Mesenteric fat pad (tissue), 1 donor: Measurements from ENCODE around the gene SIX1. TPM values are rescaled to one million over a fixed set of nuclear protein-coding genes. Genes with fewer than 3 reads are reported as not detected.

Experiments
- DNase-seq: peaks from one replicate; pipeline ENCODE4 v3.0.0-alpha.2; 2020; ENCODE audit warnings: low spot score
- long read RNA-seq: library from polyadenylated mRNA; unstranded; transcript quantifications from one replicate; pipeline ENCODE4 v2.0.0, GENCODE V29; 2020
- total RNA-seq: library from RNA; stranded (reverse); fragmentation: NEBNext Ultra II Directional; extraction: Animal tissue kit (Norgen Biotek cat#: 25700); gene quantifications from one replicate; pipeline ENCODE4 v1.2.1, GENCODE V29; 2021
- donor health status: DM: yes; HTN: yes; CAD: no.

SIX1 gene
- 2.6 TPM for total RNA-seq
- long read RNA-seq, partial matches to known transcripts = 0 of 5 reads
- long read RNA-seq, other reads (novel, unspliced or antisense) = 1 of 5 reads

GRCh38 chr14:60648934-60649874 lies at the start of gene SIX1:
Gene SIX1 (minus strand): TSS chr14:60649477. CDS start chr14:60649189, 288 bp downstream.
- no peak for DNase-seq

- no peak for DNase-seq
Measured at GRCh38 chr14:60695327-60695726, 46.0 kb upstream of the SIX1 start.

- no peak for DNase-seq
Measured at GRCh38 chr14:60691383-60692113, 42.3 kb upstream of the SIX1 start.

DNA sequence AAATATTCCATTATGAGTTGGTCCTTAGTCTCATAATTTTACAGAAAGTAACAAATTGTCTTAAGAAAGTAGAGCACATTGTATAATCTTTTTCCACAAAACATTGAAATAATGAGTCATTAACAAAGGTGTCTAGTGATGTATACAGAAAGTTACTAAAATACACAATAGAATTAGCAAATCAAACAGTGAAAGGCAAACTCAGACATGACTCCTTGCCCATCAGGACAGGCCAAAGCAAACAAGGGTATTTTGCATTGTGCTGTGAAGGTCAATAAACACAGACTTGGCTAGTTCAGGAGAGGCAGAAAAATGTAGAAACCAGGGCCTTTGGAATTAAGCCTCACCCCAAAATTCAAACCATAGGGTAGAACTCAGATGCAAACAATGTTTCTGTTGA lies 37.6 kb upstream of the SIX1 start:
- no peak for DNase-seq

DNA sequence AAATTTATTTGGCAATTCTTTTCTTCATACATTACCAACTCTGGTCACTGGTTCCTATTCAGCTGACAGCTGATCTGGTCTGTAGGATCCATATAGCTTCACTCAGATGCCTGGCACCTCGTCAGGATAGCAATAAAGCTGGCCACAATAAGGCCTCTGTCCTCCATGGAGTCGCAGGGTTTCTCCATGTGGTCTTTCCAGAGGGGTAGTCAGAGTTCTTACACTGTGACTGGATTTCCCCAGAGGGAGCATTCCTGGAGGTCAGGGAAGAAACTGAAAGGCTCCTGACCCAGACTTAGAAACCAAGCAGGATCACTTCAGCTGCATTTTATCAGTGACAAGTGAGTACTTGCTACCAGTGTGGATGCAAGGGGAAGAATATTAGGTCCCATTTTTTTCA lies 34.9 kb upstream of the SIX1 start:
- no peak for DNase-seq

- no peak for DNase-seq
Measured at GRCh38 chr14:60681271-60681670, 32.0 kb upstream of the SIX1 start.

- DNase-seq = no peak
Measured at GRCh38 chr14:60680511-60680910, 31.2 kb upstream of the SIX1 start.

DNA sequence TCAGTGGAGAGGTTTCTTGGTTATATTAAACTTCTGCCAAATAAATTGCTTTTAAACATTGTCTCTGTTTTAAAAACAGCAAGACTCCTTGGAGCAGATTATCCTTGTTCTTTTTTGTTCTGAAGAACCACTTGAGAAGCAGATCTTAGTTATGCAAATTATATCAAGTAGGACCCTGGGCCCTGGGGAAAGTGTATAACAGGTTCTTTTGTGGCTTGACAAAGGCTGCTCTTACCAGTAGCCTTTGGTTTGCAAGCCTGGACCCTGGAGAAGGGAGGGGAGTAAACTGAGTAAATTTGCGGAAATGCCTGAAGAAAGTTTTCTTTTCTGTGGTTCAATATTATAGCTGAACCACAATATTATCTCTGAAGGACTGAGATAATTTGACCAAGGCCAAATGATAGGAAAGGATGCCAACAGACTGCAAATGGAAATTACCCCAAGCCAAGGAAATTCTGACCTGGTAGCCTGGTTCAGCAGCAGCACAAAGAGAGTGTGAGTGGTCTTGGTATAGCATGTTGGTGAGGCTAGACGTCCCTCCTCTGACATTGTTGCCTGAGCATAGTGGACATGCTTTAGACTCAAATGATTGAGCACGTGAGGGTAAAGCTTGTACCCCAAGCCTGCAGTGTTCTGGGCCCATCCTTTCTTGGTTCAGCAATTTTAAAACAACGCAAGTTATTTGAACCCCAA lies 30.4 kb upstream of the SIX1 start:
- no peak for DNase-seq

GRCh38 chr14:60677701-60678100 lies 28.4 kb upstream of the SIX1 start:
- DNase-seq = no peak

- DNase-seq = no peak
Measured at GRCh38 chr14:60670989-60671388, 21.7 kb upstream of the SIX1 start.

DNA sequence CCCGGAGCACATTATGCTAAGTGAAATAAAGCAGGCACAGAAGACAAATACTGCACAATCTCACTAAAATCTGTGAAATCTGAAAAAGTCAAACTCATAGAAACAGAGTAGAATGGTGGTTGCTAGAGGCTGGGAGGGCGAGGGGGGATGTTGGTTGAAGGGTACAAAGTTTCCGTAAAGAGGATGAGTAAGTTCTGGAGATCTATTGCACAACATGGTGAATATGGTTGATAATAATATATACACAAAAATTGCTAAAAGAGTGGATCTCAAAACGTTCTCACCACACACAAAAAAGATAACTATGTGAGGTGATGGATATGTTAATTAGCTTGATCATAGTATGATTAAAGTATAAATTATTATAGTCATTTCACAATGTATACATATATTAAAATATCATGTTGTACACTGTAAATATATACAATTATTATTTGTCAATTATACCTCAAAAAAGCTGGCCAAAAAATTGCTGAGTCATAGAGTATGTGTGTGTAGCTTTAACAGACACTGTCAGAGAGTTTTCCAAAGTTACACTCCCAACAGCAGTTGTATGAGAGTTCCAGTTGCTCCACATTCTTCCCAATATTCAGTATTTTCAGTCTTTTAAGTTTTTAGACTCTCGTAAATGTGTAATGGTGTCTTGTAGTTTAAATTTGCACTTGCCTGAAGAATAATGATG lies 19.3 kb upstream of the SIX1 start:
- no peak for DNase-seq

GRCh38 chr14:60665177-60665550 lies 15.9 kb upstream of the SIX1 start:
- DNase-seq = no peak

- DNase-seq = no peak
Measured at GRCh38 chr14:60662982-60663381, 13.7 kb upstream of the SIX1 start.

DNA sequence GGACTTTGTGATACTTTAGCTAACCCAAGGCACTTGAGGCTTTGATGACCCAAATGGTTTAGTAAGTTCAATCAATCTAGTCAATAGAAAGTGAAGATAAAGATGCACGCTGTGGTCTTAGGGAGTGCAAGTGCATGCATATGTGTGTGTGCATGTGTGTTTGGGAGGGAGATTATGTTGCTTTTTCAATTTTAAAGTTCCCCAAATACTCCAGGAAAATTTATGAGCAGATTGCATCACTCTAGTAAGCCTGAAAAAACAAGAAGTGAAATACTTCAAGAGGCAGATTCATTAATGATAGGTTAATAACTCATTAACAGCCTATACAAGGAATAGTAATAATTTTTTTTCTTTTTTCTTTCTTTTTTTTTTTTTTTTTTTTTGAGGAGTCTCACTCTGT lies 12.4 kb upstream of the SIX1 start:
- no peak for DNase-seq

DNA sequence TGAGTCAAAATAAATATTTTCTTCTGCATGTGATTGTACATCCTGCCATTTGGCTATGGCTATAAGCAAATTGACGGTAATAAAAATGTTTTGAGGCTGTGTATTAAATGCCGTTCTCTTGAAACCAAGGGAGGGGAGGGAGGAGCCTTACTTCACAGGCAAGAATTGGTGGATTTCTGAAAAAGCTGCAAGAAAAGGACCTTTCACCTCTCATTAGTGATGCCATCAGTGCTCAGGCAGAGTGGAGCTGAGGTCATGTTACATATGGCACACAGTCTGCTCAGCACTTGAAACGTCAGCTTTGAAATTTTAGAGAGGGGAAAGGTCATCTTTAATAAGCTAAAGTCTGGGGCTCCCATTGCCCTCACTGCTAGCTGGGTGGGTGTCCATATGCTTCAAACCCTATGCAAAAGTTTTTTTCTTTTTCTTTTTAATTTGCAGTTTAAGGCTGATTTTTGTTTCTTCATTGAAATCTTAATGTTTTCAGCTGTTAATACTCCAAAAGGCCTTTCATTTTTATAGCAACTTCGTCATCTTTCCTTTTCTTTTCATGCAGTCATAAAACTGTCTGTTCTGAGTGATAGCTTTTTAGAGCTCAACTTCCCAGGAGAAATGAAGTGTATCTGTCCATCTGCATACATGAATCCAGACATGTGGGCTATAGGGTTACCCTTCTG lies 9.8 kb upstream of the SIX1 start:
- DNase-seq = no peak

- DNase-seq = no peak
Measured at GRCh38 chr14:60658211-60658690, 9.0 kb upstream of the SIX1 start.

DNA sequence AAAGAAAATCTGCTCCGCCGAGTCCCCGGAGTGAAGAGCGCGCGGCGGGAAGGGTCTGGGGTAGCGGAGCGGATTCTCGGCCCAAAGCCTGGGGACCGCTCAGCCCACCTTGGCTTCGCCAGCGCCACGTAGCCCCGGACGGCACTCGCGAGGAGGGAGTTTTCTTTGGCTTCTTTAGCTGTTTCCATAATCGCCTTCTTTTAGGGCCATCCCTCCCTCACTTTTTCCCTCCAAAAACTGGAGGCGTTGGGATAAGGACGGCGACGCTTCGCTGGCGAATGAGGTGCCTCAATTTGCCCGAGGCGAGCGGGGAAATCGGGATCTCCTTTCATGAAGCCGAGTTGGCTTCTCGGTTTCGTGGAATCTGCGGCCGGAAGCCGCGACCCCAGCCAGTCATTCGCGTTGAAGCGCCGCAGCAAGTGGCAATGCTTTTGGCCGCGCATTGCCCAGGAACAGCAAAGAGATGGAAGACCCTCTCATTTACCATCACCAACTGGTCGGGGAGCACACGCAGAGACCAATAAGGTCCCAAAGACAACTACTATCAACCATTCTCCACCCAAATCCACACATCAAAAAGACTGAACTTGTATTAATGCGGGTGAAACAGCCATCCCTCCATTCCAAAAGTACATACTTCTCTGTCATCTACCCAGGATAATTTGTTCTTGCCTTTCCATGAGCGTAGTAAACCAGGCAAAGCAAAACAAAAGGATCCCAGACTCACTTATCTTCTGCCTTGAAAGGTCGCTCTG lies 8.4 kb upstream of the SIX1 start:
- DNase-seq = no peak

GRCh38 chr14:60656686-60657455 lies 7.6 kb upstream of the SIX1 start:
- no peak for DNase-seq
